H54 (cell line): ENCODE results near the gene ALOX5.
"Not testable (repeated sequence)": the region's sequence is repeated elsewhere in the genome, so short reads cannot be mapped to it uniquely, and the experiment has no call there.

ENCODE experiments used
- DNase-seq: peaks from one replicate; pipeline ENCODE4 v3.0.0; 2011; ENCODE audit warnings: low spot score, mixed read lengths; ENCODE audit not compliant: insufficient read length
- FAIRE-seq: peaks from 3 replicates; lab custom pipeline; 2011; peaks lifted over from hg19 to GRCh38; lab: Jason Lieb, UNC
- POLR2A ChIP-seq: IDR thresholded peaks from 2 replicates; pipeline ENCODE4 v1.6.1; 2011; ENCODE audit warnings: low read depth, mild to moderate bottlenecking, low read length

ALOX5 gene

GRCh38 chr10:45404770-45405120 lies 30.7 kb downstream of the ALOX5 start:
- FAIRE-seq: no peak
- no peak for DNase-seq
- TF ChIP-seq POLR2A: no peak

GRCh38 chr10:45407542-45407941 lies 33.5 kb downstream of the ALOX5 start:
- DNase-seq (no peak), FAIRE-seq (no peak)
- TF ChIP-seq POLR2A: no peak

- no peak for TF ChIP-seq POLR2A
- DNase-seq (no peak), FAIRE-seq (no peak)
These were observed 34.7 kb downstream of the ALOX5 start for GRCh38 chr10:45408421-45409319.

GRCh38 chr10:45409347-45409746 lies 35.3 kb downstream of the ALOX5 start:
- FAIRE-seq, DNase-seq: not testable (repeated sequence)

- FAIRE-seq: no peak
- no peak for DNase-seq
- TF ChIP-seq POLR2A: no peak
These were observed 35.8 kb downstream of the ALOX5 start for GRCh38 chr10:45409782-45410181.

- no peak for TF ChIP-seq POLR2A
- DNase-seq: no peak
- no peak for FAIRE-seq
These were observed 36.4 kb downstream of the ALOX5 start for GRCh38 chr10:45410489-45410806.

GRCh38 chr10:45410807-45411606 lies 37.0 kb downstream of the ALOX5 start:
- TF ChIP-seq POLR2A: no peak
- FAIRE-seq (no peak), DNase-seq (no peak)

GRCh38 chr10:45411607-45411940 lies 37.6 kb downstream of the ALOX5 start:
- no peak for TF ChIP-seq POLR2A
- DNase-seq: no peak
- no peak for FAIRE-seq

GRCh38 chr10:45415062-45415461 lies 41.0 kb downstream of the ALOX5 start:
- not testable (repeated sequence) for DNase-seq, FAIRE-seq

GRCh38 chr10:45416603-45417002 lies 42.6 kb downstream of the ALOX5 start:
- DNase-seq (no peak), FAIRE-seq (no peak)
- no peak for TF ChIP-seq POLR2A

GRCh38 chr10:45417746-45418145 lies 43.7 kb downstream of the ALOX5 start:
- FAIRE-seq (no peak), DNase-seq (no peak)
- TF ChIP-seq POLR2A: no peak

GRCh38 chr10:45418417-45418848 lies 44.4 kb downstream of the ALOX5 start:
- FAIRE-seq: no peak
- DNase-seq: no peak
- no peak for TF ChIP-seq POLR2A

- DNase-seq: no peak
- TF ChIP-seq POLR2A: no peak
- no peak for FAIRE-seq
These were observed 45.0 kb downstream of the ALOX5 start for GRCh38 chr10:45418849-45419675.

- TF ChIP-seq POLR2A: no peak
- DNase-seq (no peak), FAIRE-seq (no peak)
These were observed 45.6 kb downstream of the ALOX5 start for GRCh38 chr10:45419676-45420025.
